ENCODE results near the gene TMF1.

The TMF1 gene

DNA sequence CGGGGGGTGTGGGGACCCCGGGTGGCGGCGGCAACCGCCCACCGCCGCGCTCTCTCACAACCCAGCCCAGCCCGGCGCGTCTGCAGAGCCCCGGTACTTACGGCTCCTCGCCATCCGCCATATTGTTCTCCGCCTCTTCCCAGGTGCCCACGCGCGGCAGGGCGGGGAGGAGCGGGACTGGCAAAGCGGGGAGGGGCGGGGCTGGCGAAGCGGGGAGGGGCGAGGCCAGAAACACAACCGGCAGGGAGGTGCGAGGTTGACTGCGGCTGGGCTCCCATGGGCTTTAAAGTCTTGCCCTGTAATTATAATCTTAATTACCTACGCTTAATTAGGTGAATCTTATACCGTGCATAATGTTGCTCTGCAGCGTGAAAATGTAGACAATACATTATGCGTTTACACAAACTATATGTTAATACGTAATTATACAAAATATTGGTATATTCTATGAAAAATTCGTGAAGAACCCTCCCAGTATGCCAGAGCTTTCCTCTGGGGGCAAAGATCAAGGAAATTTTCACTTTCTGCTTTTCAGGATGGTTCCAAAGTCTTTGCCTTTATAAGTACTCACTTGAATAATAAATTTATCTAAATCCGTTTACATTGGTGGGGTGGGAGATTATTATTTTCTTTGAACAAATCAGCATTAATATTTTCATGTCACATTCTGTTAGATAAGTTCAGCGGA lies 28.2 kb upstream of the TMF1 start, which contains the start of gene UBA3:
UBA3 (minus strand) TSS at position 133 of the 688 bp plus-strand sequence; CDS start at position 121, 12 bp downstream.
- Histone ChIP-seq H3K4me2 (peak within 1 kb of the TSS; percentile 97), H3K4me1 (peaks cover 62% of the 10 kb centered on the region)

DNA sequence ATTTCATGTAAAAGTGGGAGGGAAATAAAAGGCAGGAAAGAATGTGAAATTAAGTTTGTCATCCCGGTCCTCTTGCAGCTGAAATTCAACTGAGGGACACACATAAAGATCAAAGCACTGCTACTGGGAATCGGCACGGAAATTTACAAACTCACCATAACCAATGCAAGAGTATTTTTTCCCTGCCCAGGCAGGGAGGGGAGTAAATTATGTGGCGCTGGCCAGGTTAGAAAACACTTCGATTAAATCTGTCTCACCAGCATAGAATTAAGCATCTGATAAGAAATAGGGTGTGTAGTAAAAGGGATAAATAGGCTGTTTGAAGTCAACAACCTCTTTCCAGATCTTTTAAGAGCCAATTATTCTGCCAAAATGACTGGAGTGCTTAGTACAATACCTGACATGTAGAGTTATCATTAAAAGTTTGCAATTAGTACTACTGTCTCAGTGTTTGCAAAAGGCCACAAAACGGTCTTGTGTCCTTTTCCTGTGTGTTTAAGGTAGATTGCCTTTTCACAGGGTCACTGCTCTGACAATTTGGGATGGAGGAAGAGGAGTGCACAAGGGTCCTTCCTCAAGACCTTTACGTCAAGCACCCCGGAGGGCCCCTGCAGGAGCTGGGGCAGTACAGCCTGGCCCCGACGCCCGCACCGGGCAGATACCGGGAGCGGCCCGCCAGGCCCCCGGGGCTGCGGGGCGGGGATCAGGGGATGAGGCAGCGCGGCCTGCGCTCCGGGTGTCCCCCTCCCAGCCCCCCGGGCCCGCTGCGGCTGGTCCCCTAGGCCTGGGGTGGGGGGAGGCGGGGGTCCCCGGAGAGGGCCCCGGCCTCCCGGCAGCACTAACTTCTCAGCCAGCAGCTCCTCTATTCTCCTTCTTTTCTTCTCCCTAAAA lies 27.4 kb upstream of the TMF1 start:
- H3K36me3 ChIP-seq, result peaks cover 19% of the 10 kb centered on the region
- no peaks in the 10 kb centered on the region for H3K9me3 ChIP-seq
- TF ChIP-seq Cebpa-rat (IDR thresholded peaks at IDR 0.05), result no peak
- peaks cover 61% of the 10 kb centered on the region for H3K4me1 ChIP-seq
- no peaks in the 10 kb centered on the region for H3K27me3 ChIP-seq
- H3K4me3 ChIP-seq, result peak overlapping the region; percentile 89
- H4K20me1 ChIP-seq, result peaks cover 16% of the 10 kb centered on the region
- H3K4me2 ChIP-seq, result peak overlapping the region; percentile 97
- peak overlapping the region; percentile 93 for H3K27ac ChIP-seq
- H3K9ac ChIP-seq, result peak overlapping the region; percentile 95

More for the DNA sequence above, 28.2 kb upstream of the TMF1 start, which contains the start of gene UBA3:
- peak within 1 kb of the TSS; percentile 93 for H3K27ac ChIP-seq
- H4K20me1 ChIP-seq, result peaks cover 16% of the 10 kb centered on the region
- no peaks in the 10 kb centered on the region for H3K9me3 ChIP-seq
- peaks cover 13% of the 10 kb centered on the region for H3K36me3 ChIP-seq
- H3K9ac ChIP-seq, result peak within 1 kb of the TSS; percentile 95
- no peak for TF ChIP-seq Cebpa-rat (IDR thresholded peaks at IDR 0.05)
- peak within 1 kb of the TSS; percentile 89 for H3K4me3 ChIP-seq
- H3K27me3 ChIP-seq, result no peaks in the 10 kb centered on the region

DNA sequence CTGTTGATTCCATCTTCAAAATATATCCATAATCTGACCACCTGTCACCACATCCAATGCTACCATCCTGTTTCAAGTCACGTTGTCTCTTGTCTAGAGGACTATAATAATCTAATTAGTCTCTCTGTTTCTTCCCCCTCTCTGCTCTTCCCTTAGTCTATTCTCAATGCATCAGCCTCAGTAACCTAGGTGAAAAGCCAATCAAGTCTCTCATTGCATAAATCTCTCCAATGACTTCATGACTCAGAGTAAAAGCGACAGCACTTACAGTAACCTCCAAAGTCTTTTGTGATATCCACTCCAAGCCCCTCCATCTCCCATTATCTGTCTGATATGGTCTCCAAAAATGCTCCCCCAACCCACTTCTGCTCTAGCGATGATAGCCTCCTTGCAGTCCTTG lies 20.8 kb upstream of the TMF1 start:
- Histone ChIP-seq H3K27me3 (no peaks in the 10 kb centered on the region), H4K20me1 (peaks cover 15% of the 10 kb centered on the region), H3K4me2 (no peak overlapping the region), H3K4me3 (no peak overlapping the region), H3K9me3 (no peaks in the 10 kb centered on the region), H3K36me3 (peaks cover 62% of the 10 kb centered on the region), H3K4me1 (peaks cover 17% of the 10 kb centered on the region), H3K9ac (no peak overlapping the region), H3K27ac (no peak overlapping the region)
- TF ChIP-seq Cebpa-rat (IDR thresholded peaks at IDR 0.05), result no peak

DNA sequence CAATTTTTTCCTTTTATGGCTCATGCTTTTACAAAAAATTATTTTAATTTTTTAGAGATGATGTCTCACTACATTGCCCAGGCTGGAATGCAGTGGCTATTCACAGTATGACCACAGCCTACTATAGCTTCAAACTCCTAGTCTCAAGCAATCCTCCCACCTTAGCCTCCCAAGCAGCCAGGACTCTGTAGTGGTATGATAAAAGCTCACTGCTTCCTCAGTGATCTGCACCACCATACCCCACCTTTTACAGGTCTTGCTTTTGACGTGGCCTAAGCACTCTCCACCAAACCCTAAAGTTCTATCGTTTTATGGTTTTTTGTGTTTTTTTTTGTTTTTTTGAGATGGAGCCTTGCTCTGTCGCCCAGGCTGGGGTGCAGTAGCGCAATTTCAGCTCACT lies 14.0 kb upstream of the TMF1 start:
- Histone ChIP-seq H3K4me3 (no peak overlapping the region), H3K27me3 (no peaks in the 10 kb centered on the region), H4K20me1 (no peaks in the 10 kb centered on the region), H3K27ac (no peak overlapping the region), H3K4me2 (no peak overlapping the region; the same call in 1 of the 2 replicates), H3K4me1 (peaks cover 35% of the 10 kb centered on the region), H3K9ac (no peak overlapping the region), H3K9me3 (no peaks in the 10 kb centered on the region), H3K36me3 (peaks cover 46% of the 10 kb centered on the region)
- TF ChIP-seq Cebpa-rat (IDR thresholded peaks at IDR 0.05), result no peak

DNA sequence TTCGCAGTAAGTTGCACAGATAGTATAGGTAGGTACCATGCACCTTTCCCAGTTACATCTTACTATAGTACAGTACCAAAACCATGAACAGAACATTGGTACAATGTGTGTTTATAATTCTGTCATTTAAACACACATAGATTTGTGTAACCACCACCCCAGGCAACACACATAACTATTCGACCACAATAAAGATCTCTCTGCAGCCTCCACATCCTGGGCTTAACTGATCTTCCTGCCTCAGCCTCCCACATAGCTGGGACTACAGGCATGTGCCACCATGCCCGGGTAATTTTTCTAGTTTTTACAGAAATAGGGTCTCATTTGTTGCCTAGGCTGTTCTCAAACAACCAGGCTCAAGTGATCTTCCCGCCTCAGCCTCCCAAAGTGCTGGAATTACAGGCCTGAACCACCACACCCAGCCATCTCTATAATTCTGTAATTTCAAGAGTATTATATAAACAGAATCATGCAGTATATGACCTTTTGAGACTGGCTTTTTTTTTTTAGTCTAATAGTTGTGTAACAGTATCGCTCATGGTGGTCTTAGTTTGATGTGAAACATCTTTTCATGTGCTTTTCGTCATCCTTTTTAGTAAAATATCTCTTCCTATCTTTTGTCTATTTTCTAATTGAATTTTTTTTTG lies 13.3 kb upstream of the TMF1 start:
- no peak for TF ChIP-seq Cebpa-rat (IDR thresholded peaks at IDR 0.05)
- Histone ChIP-seq H3K36me3 (peaks cover 46% of the 10 kb centered on the region), H3K4me2 (peak overlapping the region; percentile 50; the same call in 1 of the 2 replicates), H3K27ac (no peak overlapping the region), H3K4me3 (no peak overlapping the region), H3K27me3 (no peaks in the 10 kb centered on the region), H3K9ac (no peak overlapping the region), H3K4me1 (peaks cover 35% of the 10 kb centered on the region), H4K20me1 (no peaks in the 10 kb centered on the region), H3K9me3 (no peaks in the 10 kb centered on the region)

DNA sequence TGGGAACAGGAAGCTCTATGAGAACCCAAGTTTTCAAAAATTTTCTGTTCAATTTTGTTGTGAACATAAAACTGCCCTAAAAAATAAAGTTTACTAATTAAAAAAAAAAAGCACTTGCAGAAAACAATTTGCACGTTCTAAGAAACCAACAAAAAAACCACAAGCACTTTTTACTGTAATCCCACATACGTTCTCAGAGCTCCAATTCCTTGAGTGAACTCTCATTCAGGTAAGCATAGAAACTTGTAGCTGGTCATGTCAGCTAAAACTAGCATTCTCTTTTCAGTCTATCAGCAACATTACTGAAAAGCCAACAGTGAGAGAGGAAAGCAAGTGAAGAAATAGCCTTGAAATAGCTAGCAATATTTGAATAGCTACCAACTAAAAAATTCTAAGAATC lies 11.5 kb upstream of the TMF1 start:
- H3K4me3 ChIP-seq, result no peak overlapping the region
- H3K27ac ChIP-seq, result no peak overlapping the region
- no peak overlapping the region for H3K4me2 ChIP-seq
- H3K27me3 ChIP-seq, result no peaks in the 10 kb centered on the region
- H4K20me1 ChIP-seq, result no peaks in the 10 kb centered on the region
- peaks cover 52% of the 10 kb centered on the region for H3K36me3 ChIP-seq
- H3K4me1 ChIP-seq, result peaks cover 34% of the 10 kb centered on the region
- no peak overlapping the region for H3K9ac ChIP-seq
- TF ChIP-seq Cebpa-rat (IDR thresholded peaks at IDR 0.05), result no peak
- no peaks in the 10 kb centered on the region for H3K9me3 ChIP-seq

DNA sequence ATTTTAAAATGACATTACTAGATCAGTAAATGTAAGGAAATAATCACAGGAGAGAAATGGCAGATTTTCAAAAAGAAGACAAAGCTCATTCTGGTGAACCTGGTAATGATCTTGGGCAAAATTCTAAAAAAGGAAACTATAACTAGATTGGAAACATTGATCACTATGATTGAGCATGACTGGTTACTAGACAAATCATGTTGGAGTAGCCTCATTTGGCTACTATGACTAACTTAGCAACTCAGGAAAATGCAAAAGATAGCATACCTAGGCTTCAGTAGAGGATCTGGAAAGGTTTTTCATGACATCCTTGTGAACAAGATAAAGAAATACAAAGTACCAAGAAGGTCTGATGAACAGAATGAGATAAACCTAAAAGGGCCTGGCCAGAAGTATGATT lies 7.6 kb upstream of the TMF1 start:
- Histone ChIP-seq H3K9me3 (no peaks in the 10 kb centered on the region), H3K4me1 (peaks cover 19% of the 10 kb centered on the region), H3K9ac (no peak overlapping the region), H3K4me2 (no peak overlapping the region), H3K27me3 (no peaks in the 10 kb centered on the region), H3K27ac (no peak overlapping the region), H4K20me1 (no peaks in the 10 kb centered on the region), H3K36me3 (peaks cover 62% of the 10 kb centered on the region), H3K4me3 (no peak overlapping the region)
- no peak for TF ChIP-seq Cebpa-rat (IDR thresholded peaks at IDR 0.05)

DNA sequence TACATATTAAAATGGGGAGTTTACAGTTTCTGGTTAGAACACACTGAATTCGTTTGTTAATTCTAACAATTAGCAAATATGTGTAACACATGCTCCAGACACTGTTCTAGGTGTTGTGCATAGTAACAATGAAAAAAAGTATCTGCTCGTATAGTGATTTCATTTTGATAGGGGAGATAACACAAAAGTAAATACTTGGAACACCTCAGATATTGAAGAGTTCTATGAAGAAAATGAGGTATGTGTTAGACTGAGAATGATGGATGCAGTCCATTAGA lies 6.8 kb upstream of the TMF1 start:
- Histone ChIP-seq H3K36me3 (peaks cover 68% of the 10 kb centered on the region), H4K20me1 (no peaks in the 10 kb centered on the region), H3K9me3 (no peaks in the 10 kb centered on the region)

DNA sequence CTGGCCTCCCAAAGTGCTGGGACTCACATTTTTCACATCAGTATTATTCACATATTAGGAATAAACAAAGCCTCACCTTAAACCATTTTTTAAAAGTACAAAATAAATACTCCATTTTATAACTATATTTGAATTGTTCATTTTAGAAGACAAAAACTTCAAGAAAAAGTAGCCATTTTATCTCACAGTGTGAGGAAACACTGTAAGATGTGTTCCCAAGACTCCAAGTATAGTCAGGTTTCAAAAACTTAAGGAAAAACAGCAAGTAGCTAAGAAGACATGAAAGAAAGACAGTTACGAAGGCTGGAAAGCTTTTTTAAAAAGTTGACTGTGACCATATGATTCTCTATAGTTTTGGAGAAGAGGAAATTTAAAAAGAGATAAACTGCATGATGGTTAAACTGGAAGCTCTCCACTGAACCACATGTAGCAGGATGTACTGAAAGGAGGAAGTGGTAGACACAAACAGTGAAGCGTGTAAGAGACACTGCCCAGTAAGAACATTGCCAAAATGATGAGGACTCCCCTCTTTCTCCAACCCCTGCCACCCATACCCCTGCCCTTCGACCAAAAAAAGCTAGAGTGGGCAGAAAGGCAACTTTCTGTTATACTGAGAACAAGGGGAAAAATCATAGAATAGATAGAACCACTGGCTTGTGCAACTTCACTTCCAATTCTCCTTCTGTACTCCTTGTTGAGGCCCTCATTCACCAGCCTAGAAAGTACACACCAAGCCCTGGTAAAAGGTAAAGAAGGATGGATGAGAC lies 6.2 kb upstream of the TMF1 start:
- no peak for TF ChIP-seq Cebpa-rat (IDR thresholded peaks at IDR 0.05)
- peaks cover 68% of the 10 kb centered on the region for H3K36me3 ChIP-seq
- no peaks in the 10 kb centered on the region for H4K20me1 ChIP-seq
- peak overlapping the region; percentile 68 for H3K4me2 ChIP-seq
- H3K4me1 ChIP-seq, result peaks cover 15% of the 10 kb centered on the region
- H3K9ac ChIP-seq, result no peak overlapping the region
- H3K4me3 ChIP-seq, result no peak overlapping the region
- no peaks in the 10 kb centered on the region for H3K27me3 ChIP-seq
- H3K9me3 ChIP-seq, result no peaks in the 10 kb centered on the region
- H3K27ac ChIP-seq, result peak overlapping the region; percentile 42

More for the DNA sequence above, 6.8 kb upstream of the TMF1 start:
- Histone ChIP-seq H3K4me2 (peak overlapping the region; percentile 68), H3K4me3 (no peak overlapping the region), H3K4me1 (peaks cover 15% of the 10 kb centered on the region), H3K27me3 (no peaks in the 10 kb centered on the region), H3K9ac (no peak overlapping the region), H3K27ac (peak overlapping the region; percentile 42; the same call in 1 of the 2 replicates)
- TF ChIP-seq Cebpa-rat (IDR thresholded peaks at IDR 0.05), result no peak
